BLaER1 (cell line): ENCODE data around the gene GOLIM4.
"Not testable (repeated sequence)": the region's sequence is repeated elsewhere in the genome, so short reads cannot be mapped to it uniquely, and the experiment has no call there.

Source experiments
- H3K27ac ChIP-seq: shearing (Covaris generic); formaldehyde crosslinking; 2 replicates; pipeline ENCODE4 v1.8.1; 2022
- H3K27me3 ChIP-seq: shearing (Covaris generic); formaldehyde crosslinking; 2 replicates; pipeline ENCODE4 v1.8.1; 2022
- H3K36me3 ChIP-seq: shearing (Covaris generic); formaldehyde crosslinking; 2 replicates; pipeline ENCODE4 v1.8.1; 2022
- H3K4me1 ChIP-seq: shearing (Covaris generic); formaldehyde crosslinking; 2 replicates; pipeline ENCODE4 v1.8.1; 2022
- H3K4me2 ChIP-seq: shearing (Covaris generic); formaldehyde crosslinking; 2 replicates; pipeline ENCODE4 v1.8.1; 2022
- H3K4me3 ChIP-seq: shearing (Covaris generic); formaldehyde crosslinking; 2 replicates; pipeline ENCODE4 v1.8.1; 2022
- H3K9ac ChIP-seq: shearing (Covaris generic); formaldehyde crosslinking; 2 replicates; pipeline ENCODE4 v1.8.1; 2022
- H3K9me3 ChIP-seq: shearing (Covaris generic); formaldehyde crosslinking; 2 replicates; pipeline ENCODE4 v1.8.1; 2022
- H4K20me1 ChIP-seq: shearing (Covaris generic); formaldehyde crosslinking; 2 replicates; pipeline ENCODE4 v1.8.1; 2022
- Cebpa-rat ChIP-seq: shearing (Covaris generic); IDR thresholded peaks from 2 replicates; pipeline ENCODE4 v1.8.1; 2022

Gene GOLIM4

DNA sequence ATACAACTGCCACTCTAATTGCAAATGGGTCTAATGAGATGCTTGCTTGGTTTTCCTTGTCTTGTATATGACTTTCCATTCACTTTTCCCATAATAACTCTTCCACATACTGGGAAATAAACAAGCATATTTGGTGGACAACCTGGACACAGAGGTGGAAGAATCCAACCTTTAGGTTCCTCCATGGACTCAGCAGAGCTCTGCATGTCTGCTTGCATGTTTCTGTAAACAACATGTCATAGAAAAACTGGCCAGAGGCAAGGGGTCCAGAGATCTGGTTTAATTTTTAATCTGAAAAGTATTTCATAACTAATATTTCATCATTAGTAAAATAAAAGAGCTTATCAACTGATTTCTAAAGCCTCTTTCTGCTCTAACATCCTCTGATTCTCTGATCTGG, 30.2 kb downstream of the GOLIM4 start:
- Histone ChIP-seq H3K9ac (no peak overlapping the region), H4K20me1 (peaks cover 21% of the 10 kb centered on the region; the same call in 1 of the 2 replicates), H3K36me3 (peaks cover 7% of the 10 kb centered on the region; the same call in 1 of the 2 replicates), H3K27me3 (no peaks in the 10 kb centered on the region), H3K4me2 (no peak overlapping the region), H3K27ac (no peak overlapping the region), H3K4me3 (no peak overlapping the region), H3K4me1 (no peaks in the 10 kb centered on the region), H3K9me3 (no peaks in the 10 kb centered on the region)
- TF ChIP-seq Cebpa-rat, result no peak

DNA sequence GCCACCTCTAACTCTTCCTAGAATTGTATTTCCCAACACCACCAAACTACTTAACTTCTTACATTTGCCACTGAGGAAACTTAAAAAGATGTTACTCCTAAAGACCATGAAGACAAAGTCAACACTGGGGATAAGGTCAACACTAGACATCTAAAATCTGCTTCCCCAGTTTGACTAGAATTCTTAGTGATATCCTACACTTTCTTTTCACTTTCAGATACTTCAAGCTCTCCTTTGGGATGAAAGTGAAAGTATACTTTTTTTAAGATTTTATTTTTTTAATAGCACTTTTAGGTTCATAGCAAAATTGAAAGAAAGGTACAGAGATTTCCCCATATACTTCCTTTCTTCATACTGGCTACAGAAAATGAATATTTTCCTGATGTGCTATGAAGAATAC, 32.6 kb downstream of the GOLIM4 start:
- H3K9me3 ChIP-seq, result peaks cover 10% of the 10 kb centered on the region; the same call in 1 of the 2 replicates
- no peaks in the 10 kb centered on the region for H3K4me1 ChIP-seq
- H3K9ac ChIP-seq, result no peak overlapping the region
- peaks cover 16% of the 10 kb centered on the region; the same call in 1 of the 2 replicates for H3K36me3 ChIP-seq
- no peak overlapping the region for H3K4me2 ChIP-seq
- no peak overlapping the region for H3K4me3 ChIP-seq
- no peaks in the 10 kb centered on the region for H3K27me3 ChIP-seq
- H3K27ac ChIP-seq, result no peak overlapping the region
- no peak for TF ChIP-seq Cebpa-rat
- peaks cover 21% of the 10 kb centered on the region; the same call in 1 of the 2 replicates for H4K20me1 ChIP-seq

DNA sequence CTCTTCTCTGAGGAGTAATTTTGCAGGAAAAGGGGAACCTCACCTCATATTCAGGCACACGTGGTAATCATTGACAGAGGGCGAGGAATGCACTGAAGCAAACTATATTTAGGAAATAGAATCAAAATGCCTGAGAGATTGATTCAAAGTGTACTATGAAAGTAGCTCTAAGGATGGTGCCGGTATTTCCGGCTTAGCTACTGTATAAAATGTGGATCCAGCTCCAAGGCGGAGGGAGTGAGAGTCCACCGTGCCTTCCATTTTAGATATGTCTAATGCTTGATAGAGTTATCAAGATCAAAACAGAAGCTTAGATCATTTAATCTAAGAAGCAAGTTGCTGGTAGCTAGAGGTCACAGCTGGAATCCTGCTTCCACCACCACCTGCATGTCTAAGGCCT, 33.0 kb downstream of the GOLIM4 start:
- peaks cover 18% of the 10 kb centered on the region; the same call in 1 of the 2 replicates for H3K36me3 ChIP-seq
- H3K4me3 ChIP-seq, result no peak overlapping the region
- peaks cover 21% of the 10 kb centered on the region; the same call in 1 of the 2 replicates for H4K20me1 ChIP-seq
- H3K9ac ChIP-seq, result no peak overlapping the region
- H3K4me1 ChIP-seq, result no peaks in the 10 kb centered on the region
- no peaks in the 10 kb centered on the region for H3K27me3 ChIP-seq
- H3K9me3 ChIP-seq, result peaks cover 15% of the 10 kb centered on the region
- no peak for TF ChIP-seq Cebpa-rat
- no peak overlapping the region for H3K4me2 ChIP-seq
- no peak overlapping the region for H3K27ac ChIP-seq

DNA sequence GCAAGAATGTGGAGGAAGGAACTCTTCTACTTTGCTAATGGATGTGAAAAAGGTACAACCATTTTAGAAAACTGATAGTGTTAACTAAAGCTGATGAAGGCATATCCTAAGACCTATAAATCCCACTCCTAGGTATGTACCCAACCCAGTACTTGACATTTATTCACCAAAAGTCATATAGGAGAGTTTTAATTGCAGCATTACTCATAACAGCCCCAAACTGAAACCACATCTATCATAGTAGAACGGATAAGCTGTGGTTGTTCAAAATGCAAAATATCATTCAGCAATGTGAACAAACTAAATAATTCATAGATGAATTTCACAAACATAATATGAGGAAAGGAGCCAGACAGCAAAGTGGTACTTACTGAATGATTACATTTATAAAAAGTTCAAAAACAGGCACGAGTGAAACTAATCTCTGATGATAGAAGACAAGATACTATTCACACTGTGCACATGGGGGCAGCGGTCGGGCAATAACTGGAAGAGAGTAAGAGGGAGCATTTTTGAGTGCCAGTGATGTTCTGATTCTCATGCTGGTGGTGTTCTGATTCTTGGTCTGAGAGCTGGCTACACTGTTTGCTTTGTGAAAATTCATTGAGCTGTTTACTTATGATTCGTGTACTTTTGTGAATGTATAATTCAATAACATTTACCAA, 34.3 kb downstream of the GOLIM4 start:
- H3K27ac ChIP-seq, result no peak overlapping the region
- no peaks in the 10 kb centered on the region for H3K4me1 ChIP-seq
- no peaks in the 10 kb centered on the region for H3K27me3 ChIP-seq
- H3K9me3 ChIP-seq, result peaks cover 27% of the 10 kb centered on the region
- no peak overlapping the region for H3K4me2 ChIP-seq
- TF ChIP-seq Cebpa-rat, result no peak
- no peak overlapping the region for H3K9ac ChIP-seq
- peaks cover 30% of the 10 kb centered on the region for H3K36me3 ChIP-seq
- H4K20me1 ChIP-seq, result peaks cover 14% of the 10 kb centered on the region; the same call in 1 of the 2 replicates
- no peak overlapping the region for H3K4me3 ChIP-seq

DNA sequence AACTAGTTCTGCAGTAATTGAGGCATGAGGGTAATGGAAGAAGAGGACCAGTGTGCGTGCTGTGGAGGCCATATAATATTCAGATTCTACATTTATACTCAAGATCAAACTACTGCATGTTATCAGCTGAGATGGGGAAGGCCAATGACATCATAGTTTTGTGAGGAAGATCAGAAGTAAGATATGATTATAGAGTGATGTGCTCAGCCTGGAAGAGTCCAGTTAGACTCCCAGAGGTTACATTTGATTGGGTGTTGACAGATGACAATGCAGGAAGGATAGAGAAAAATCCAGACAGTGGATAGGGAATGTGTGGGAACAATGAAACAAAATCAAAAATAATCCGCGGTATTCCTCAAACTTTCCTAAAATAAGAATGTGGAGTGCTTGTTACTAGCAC, 35.4 kb downstream of the GOLIM4 start:
- Histone ChIP-seq H4K20me1 (peaks cover 4% of the 10 kb centered on the region; the same call in 1 of the 2 replicates), H3K9me3 (peaks cover 38% of the 10 kb centered on the region), H3K4me3 (no peak overlapping the region), H3K4me2 (no peak overlapping the region), H3K36me3 (peaks cover 41% of the 10 kb centered on the region), H3K4me1 (no peaks in the 10 kb centered on the region), H3K27me3 (no peaks in the 10 kb centered on the region), H3K9ac (no peak overlapping the region), H3K27ac (no peak overlapping the region)
- TF ChIP-seq Cebpa-rat, result no peak

DNA sequence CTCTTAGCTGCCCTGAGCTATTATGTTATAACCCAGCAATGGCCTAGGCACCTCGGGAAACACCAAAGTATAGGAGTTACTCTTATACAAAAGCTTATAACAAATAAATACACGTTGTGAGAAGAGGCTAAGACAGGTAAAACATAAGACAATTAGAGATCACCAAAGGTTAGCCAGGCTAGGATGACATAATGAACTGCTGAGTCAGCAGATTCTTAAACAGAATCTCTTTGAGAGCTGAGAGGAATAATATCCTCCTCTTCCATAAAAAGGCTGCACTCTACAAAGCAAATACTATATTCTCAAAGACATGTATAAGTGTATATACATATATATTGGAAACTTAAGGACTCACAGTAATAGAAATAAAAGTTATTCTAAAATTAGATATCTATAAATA, 37.2 kb downstream of the GOLIM4 start:
- Histone ChIP-seq H3K27me3 (no peaks in the 10 kb centered on the region), H3K9ac (no peak overlapping the region), H3K27ac (no peak overlapping the region), H3K9me3 (peaks cover 48% of the 10 kb centered on the region), H3K4me2 (no peak overlapping the region), H3K4me3 (no peak overlapping the region), H3K36me3 (peaks cover 41% of the 10 kb centered on the region), H4K20me1 (peaks cover 9% of the 10 kb centered on the region; the same call in 1 of the 2 replicates), H3K4me1 (no peaks in the 10 kb centered on the region)
- TF ChIP-seq Cebpa-rat, result no peak

- H3K4me2 ChIP-seq, H3K27ac ChIP-seq, H3K4me1 ChIP-seq, H3K27me3 ChIP-seq, H3K9ac ChIP-seq, H3K4me3 ChIP-seq: not testable (repeated sequence)
- Histone ChIP-seq H3K36me3 (peaks cover 41% of the 10 kb centered on the region), H4K20me1 (peaks cover 25% of the 10 kb centered on the region), H3K9me3 (peaks cover 48% of the 10 kb centered on the region)
Observed at GRCh38 chr3:168056398-168057230, 39.1 kb downstream of the GOLIM4 start.

- Histone ChIP-seq H3K4me3 (no peak overlapping the region), H3K9me3 (peaks cover 48% of the 10 kb centered on the region), H4K20me1 (peaks cover 47% of the 10 kb centered on the region), H3K9ac (no peak overlapping the region), H3K27ac (no peak overlapping the region), H3K27me3 (no peaks in the 10 kb centered on the region), H3K4me2 (no peak overlapping the region), H3K4me1 (peaks cover 9% of the 10 kb centered on the region), H3K36me3 (peaks cover 29% of the 10 kb centered on the region)
- TF ChIP-seq Cebpa-rat, result no peak
Observed at GRCh38 chr3:168054447-168054846, 41.3 kb downstream of the GOLIM4 start.

GRCh38 chr3:168053115-168053514, 42.6 kb downstream of the GOLIM4 start:
- Histone ChIP-seq H3K9ac (no peak overlapping the region), H3K27ac (no peak overlapping the region), H3K4me1 (peaks cover 9% of the 10 kb centered on the region), H3K4me3 (no peak overlapping the region), H3K4me2 (no peak overlapping the region), H3K36me3 (peaks cover 29% of the 10 kb centered on the region), H3K27me3 (no peaks in the 10 kb centered on the region), H4K20me1 (peaks cover 60% of the 10 kb centered on the region), H3K9me3 (peaks cover 38% of the 10 kb centered on the region)
- no peak for TF ChIP-seq Cebpa-rat

DNA sequence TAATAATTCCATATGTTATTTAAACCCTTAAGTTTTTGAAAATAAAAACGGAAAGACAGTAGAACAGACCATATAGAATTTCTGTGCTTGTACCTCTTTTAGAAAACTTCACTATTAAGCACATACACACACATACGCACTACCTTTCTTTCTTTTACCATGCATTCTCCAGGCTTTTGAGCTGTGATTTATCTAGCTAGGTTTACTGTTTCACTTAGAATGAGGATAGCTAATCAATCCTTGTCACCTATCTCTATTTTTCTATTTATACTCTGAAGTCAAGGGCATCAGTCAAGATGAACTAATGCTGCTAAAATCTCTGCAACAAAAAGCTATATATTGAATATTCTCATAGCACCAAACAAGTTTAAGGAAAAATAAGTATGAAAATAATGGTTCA, 43.2 kb downstream of the GOLIM4 start:
- H3K27me3 ChIP-seq, result no peaks in the 10 kb centered on the region
- no peak overlapping the region for H3K9ac ChIP-seq
- no peak for TF ChIP-seq Cebpa-rat
- peaks cover 26% of the 10 kb centered on the region for H3K36me3 ChIP-seq
- H4K20me1 ChIP-seq, result peaks cover 66% of the 10 kb centered on the region
- no peak overlapping the region for H3K4me2 ChIP-seq
- no peak overlapping the region for H3K4me3 ChIP-seq
- H3K4me1 ChIP-seq, result peaks cover 9% of the 10 kb centered on the region
- H3K27ac ChIP-seq, result no peak overlapping the region
- peaks cover 32% of the 10 kb centered on the region for H3K9me3 ChIP-seq
